ENCODE measurements around the gene TCF7L1.
"Not testable (repeated sequence)": the region's sequence is repeated elsewhere in the genome, so short reads cannot be mapped to it uniquely, and the experiment has no call there.

TCF7L1 gene

DNA sequence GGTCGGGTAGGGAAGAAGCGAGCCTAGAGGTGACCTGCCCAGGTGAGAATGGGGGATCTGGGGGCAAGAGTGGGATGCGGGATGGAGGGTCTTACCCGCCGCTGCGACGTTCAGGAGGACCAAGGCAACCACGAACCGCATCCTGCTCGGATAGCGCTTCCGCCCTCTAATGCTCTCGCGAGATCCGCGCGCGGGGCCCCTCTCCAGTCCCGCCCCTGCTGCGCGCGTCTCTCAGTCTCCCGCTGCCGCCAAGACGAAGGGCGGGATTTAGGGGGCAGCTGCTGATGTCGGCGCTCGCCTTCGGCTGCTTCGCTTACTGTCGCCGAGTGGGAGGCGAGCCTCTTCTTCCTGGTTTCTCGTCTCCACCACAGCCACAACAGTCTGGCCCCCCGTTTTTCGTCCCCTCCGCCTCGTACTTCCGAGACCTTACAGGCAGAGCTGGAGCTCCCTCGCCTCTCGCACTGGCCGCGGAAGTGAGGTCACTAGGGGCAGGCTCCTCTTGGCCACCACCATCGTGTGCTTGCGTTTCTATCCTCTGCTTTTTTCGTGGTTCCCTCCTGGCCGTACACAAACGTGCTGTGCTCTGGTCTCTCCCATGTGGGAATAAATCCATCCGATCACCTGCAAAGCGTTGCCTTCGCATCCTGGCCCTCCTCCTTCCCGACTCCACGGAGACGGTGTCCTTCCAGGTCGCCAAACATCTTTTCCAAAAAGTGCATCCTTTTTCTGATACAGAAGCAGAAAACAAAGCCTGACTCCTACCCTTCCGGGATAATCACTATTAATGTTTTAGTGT is 194.8 kb downstream of the TCF7L1 start, which contains the start of gene TGOLN2:
TSS of gene TGOLN2 (minus strand) at position 168 of the 796 bp plus-strand sequence. CDS start at position 141, 27 bp downstream.
- DNase-seq, result peak; percentile 87

- no peak for DNase-seq
Observed at GRCh38 chr2:85329181-85329651, 196.0 kb downstream of the TCF7L1 start.

DNA sequence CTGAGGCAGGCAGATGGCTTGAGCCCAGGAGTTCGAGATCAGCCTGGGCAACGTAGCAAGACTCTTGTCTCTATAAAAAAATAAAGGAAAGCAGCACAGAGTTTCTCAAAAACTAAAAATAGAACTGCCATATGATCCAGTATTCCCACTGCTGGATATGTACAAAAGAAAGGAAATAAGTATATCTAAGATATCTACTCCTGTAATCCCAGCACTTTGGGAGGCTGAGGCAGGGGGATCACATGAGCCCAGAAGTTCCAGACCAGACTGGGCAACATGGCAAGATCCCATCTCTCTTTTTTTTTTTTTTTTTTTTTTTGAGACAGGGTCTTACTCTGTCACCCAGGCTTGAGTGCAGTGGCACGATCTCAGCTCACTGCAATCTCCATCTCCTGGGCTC is 196.5 kb downstream of the TCF7L1 start:
- not testable (repeated sequence) for DNase-seq

GRCh38 chr2:85330839-85331636 is 197.8 kb downstream of the TCF7L1 start:
- DNase-seq, result no peak

- not testable (repeated sequence) for DNase-seq
Observed at GRCh38 chr2:85333877-85334276, 200.7 kb downstream of the TCF7L1 start.

- no peak for DNase-seq
Observed at GRCh38 chr2:85334928-85335327, 201.7 kb downstream of the TCF7L1 start.

GRCh38 chr2:85340034-85340892 is 207.1 kb downstream of the TCF7L1 start:
- DNase-seq, result no peak

DNA sequence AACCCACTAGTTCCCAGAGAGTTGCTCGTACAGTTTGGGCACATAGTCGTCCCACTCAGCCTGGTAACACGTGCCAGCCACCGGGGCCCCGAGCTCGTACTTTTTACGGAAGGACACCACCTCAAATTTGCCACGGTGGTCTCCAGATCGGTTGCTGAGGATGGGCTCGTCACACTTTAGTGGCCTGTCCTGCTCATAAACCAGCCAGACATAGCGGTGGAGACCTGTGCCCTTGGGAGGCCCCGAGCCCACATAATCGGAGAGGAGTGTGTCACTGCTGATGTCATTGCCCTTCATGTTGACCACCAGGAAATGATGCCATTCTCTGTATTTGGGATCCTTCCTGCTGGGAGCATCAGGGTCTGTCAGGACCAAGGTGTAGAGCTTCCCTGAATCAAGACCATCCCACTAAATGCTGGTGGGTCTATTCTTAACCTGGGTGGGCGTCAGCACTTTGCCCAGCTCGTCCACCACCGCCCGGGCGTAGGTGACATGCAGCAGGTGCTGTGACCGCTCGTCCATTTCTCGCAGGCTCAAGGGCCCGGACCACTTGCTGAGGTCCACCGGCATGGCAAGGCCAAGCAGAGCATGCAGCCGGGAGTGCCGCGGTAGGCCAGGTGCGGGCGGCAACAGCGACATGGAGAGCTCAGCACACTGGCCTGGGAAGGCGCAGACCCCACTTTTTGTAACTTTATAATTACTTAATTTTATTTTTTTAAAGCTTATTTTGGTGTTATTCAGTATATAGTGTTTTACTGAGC is 208.3 kb downstream of the TCF7L1 start:
- no peak for DNase-seq

- DNase-seq, result no peak
Observed at GRCh38 chr2:85342156-85342555, 209.0 kb downstream of the TCF7L1 start.

DNA sequence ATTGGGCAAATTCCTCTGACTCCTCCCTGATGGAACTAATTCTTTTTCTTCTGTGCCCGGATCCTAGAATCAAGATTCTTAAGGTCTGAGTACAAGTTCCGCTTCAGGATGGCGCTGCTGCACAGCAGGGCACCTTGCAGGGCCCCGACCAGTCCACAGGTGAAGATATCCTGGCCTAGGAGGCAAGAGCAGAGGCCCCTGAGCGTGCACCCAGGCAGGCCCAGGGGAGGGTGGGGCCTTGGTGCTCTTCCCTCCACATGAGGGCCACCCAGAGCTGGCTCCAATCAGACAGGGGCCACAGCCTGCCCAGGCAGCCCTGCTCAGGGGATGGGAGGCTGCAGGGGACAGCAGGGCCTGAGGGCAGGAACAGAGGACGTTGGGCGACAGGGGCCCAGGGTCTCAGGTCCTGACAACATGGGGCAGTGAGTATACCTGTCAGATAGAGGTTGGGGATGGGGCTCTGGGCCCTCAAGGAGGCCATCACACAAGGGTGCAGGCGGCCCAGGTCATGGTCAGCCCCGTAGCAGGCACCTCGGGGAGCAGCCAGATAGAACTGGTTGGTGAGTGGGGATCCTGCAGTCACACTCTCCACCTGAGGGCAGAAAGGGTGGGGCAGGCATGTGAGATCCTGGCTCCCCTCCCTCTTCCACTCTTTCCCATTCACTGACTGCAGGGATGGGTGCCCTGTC is 210.2 kb downstream of the TCF7L1 start:
- DNase-seq, result not testable (repeated sequence)

DNA sequence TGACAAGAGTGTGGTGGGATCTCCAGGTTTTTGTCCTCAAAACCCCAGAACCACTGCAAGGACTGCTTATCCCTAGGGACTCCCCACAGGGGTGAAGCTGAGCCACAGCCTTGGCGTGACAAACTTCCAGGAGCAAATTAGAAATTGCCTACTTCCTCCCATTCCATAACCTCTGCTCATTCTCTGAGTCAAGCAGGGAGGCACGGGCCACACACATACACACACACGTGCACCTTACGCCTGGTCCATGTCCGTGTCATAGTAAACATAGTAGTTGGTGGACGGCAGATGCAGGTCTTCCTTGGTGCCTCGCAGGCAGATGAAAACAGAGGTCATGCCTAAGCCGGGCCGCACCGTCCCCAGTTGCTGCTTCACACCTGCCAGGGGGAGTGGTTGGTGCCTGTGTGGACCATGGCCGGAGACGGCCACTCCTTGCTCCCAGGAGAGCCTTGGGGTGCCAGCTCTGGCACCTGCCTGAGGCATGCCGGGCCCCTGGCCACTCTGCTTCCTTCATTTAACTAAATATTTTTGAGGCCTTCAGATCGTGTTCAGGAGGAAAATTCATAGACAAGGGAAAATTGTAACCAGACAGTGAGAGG is 211.3 kb downstream of the TCF7L1 start:
- DNase-seq, result no peak

DNA sequence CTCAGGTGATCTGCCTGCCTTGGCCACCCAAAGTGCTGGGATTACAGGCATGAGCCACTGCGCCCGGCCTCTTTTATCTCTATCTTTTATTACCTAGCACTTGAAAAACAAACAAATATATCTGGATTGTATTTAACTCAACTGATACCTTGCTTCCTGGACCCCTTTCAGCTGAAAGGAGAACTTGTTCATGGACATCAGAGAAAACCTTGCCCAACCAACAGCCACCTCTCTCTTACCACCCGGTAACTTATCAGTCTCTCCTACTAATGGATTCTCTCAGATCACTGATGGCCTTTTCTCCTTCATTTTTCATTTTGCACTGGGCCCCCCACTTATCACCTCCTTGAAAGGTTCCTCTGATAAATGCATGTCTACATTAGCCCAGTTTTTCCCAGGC is 214.4 kb downstream of the TCF7L1 start:
- DNase-seq, result no peak

- no peak for DNase-seq
Observed at GRCh38 chr2:85353876-85354285, 220.7 kb downstream of the TCF7L1 start.

DNA sequence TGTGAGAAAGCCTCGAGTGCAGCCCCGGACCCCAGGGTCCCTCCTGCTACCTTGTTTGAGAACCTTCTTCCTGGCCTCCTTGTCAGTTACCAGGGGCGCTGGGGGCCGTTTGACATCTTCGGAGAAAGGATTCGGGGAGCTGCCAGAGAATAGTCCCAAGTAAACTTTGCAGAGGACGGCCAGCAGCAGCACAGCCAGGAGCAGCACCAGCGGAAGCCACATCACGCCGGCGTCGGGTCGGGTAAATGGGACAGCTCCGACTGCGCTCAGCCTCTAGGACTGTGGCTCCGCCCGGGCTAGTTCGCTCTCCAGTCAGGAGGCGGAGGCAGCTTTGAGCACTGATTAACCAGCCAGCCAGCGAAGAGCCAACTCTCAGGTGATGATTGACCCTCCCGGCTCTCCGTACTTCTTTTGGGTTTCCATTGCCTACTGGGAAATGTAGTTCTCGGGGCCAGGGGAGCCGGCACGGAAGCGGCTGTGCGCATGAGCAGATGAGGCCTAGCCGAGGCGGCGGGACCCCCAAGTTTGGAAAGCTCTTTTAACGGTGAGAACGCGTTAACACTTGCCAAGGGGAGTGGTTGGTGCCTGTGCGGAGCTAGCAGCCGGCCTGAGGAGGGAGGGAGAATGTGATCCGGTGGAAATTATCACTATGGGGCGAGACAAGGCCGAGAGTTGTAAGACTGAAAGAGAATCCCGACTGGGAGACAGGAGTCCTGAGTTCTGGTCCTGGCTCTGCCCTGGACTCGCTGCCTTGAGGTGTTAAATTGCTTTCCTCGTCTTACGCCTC is 221.3 kb downstream of the TCF7L1 start, which contains the start of the genes ELMOD3 and RETSAT:
TSS of gene ELMOD3 (plus strand) at position 484 of the 787 bp plus-strand sequence. CDS start 2,430 bp downstream, outside the sequence.
TSS of gene RETSAT (minus strand) at position 243 of the 787 bp plus-strand sequence. CDS start at position 222, 21 bp downstream.
- DNase-seq, result peak; percentile 96

DNA sequence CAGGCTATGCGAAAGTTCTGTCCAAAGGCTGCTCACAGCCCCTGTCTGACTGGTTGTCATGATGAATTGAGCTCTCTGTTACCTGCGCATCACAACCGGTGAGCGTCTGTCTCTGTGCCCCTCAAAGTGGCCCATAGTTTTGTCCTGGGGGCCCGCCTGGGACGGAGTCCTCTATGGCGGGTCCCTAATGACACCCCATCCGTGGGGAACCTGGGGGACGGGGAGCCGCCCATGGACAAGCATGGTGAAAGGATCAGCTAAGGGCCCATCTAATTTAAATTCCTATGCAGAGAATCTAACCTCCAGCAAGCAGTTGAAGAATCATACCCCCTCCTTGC is 221.8 kb downstream of the TCF7L1 start:
- DNase-seq, result no peak

DNA sequence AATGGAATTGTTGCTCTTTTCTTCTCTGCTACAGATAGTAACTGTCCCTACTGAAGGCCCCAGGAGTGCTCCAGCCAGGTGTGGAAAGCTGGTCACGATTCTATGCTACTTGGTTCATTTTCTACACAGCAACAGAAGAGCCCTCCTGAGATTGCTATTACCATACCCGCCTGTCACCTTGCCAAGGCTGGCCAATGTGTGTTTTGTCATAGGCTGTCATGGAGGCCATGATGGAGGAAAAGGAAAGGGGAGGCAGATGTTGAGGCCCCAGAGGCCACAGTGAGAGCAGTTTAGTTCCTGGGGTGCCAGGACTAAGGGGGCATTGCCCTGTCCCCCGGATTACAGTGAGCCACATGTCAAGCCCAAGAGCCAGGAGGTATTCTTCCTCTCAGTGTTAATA is 222.3 kb downstream of the TCF7L1 start:
- no peak for DNase-seq

DNA sequence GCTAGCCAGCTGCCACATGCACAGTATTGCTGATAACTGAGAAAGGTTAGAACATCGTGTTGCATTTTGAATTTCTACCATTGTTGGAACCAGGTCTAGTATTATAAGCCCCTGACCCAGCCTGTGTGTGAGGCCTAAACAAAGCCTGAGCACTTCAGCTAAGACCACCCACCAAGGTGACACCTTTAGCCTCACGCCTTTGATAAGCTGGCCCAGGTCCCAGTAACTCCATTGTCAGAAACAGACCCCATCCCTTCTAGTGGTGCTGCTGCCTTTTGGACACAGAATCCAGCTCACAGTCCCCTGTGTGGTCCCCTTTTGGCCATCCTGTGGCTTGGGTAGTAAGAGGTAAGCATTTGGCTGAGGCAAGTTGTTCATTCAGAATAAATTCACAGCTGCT is 223.0 kb downstream of the TCF7L1 start:
- no peak for DNase-seq

GRCh38 chr2:85357736-85358135 is 224.5 kb downstream of the TCF7L1 start:
- DNase-seq, result no peak

Measured in NCI-H1105 treated with DMSO at 0.1 percent for 48 hours (cell line).